Effector CD8-positive, alpha-beta T cell (primary cell): Measurements from ENCODE around the gene LGALS3BP.

ENCODE experiments used
- DNase-seq: peaks from one replicate; lab custom pipeline; 2025; lab: John Stamatoyannopoulos, UW

The LGALS3BP gene

DNA sequence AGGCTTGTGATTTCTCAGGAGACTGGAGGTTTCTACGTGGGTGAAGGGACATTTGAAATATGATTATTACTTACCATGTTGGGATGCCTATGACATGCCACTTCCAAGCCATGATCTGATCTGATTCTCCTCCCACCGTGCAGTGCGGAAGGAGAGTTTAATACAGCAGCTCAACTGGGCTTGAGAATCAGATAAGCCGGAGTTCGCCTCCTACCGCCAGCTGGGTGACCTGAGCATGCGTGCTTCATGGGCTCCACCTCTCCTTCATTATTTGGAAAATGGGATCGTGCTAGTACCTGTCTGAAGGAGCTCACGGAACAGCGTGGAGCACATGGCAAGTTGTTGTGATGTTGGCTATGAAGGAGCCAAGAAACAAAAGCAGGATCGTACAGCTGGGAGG, 42.2 kb downstream of the LGALS3BP start:
- no peak for DNase-seq

- DNase-seq = no peak
These were observed 44.1 kb downstream of the LGALS3BP start for GRCh38 chr17:78935419-78936323.

DNA sequence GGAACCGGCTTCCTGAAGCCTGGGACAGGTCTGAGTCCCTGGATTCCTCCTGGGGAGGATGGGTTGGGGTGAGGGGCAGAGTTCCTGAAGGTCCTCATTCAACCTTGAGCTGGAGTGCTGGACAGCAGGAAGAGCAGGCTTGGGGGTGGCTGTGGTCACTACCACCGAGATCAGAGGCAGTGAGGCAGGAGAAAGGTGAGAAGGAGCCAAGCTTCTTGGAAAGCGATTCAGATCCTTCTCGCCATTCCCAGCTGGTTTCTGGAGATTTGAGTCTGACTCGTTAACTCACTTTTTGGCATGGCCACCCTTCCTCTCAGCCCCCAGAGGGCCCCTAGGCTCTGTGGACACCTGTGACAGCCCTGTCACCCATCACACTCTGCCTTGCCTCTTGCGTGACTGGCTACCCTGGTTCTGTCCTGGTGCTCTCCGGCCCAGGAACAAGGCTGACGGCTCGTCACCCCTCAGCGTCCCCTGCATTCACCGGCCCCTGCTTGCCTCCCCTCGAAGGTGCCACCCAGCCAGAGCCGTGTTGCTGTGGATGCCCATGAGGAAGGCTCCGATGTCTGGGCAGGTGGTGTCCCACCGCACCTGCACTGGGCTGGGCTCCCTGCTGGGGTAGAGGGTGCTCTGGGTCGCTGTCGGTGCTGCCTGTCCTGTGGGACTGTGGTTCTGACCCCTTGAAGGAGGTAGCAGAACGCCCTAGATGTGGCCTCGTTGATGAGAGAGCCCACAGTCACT, 44.9 kb downstream of the LGALS3BP start:
- no peak for DNase-seq

DNA sequence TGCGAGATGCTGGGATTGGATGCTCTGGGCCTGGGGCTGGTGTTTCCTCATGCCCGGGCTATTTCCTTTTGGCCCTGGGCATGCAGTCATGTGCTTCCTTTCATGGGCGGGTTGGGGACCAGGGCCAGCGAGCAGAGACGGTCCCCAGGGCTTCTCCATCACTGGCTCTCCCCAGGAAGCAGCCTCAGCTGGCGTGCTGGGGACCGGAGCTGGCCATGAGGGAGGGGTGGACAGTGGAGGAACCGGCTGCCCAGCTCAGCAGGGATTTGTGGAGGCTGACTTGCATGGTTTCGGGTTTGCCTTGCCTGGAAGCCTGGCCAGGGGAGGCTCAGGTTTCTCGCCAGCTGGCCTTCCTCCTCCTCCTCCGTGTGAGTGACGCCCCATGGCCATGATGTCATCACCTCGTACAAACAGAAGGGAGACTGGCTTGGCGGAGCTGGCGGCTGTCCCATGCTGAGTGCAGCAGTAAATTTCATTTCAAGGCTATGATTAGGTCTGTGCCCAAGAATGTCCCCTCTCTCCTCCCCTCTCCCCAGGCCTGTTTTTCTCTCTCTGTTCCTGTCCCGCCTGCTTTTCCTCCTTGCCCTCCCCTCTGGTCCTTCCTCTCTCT, 45.7 kb downstream of the LGALS3BP start:
- no peak for DNase-seq

- DNase-seq = no peak
These were observed 46.4 kb downstream of the LGALS3BP start for GRCh38 chr17:78933025-78933958.

- DNase-seq = no peak
These were observed 49.6 kb downstream of the LGALS3BP start for GRCh38 chr17:78929908-78930775.

- no peak for DNase-seq
These were observed 53.8 kb downstream of the LGALS3BP start for GRCh38 chr17:78925662-78926555.

DNA sequence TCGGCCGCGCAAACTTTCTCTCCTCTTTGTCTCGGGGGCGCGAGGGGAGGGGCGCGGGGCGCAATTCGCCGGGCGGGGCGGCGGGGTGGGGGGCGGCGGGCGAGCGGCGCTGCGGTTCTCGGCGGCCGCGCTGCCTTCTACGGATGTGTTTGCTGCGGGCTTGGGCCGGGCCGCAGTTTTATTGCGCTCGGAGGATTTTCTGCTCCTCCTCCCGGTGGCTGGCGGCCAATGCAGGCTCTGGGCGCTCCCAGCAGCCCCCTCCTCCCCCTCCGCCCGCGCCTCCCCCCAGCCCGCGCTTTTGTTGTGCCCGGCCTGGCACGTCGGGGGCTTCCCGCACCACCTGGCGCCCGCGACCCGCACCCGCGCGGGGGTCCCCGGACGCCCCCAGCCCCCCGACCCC, 54.5 kb downstream of the LGALS3BP start, which contains the start of gene TIMP2:
TIMP2 (minus strand) TSS at position 154 of the 400 bp plus-strand sequence. CDS start 299 bp downstream, outside the sequence.
- peak; percentile 68 for DNase-seq

DNA sequence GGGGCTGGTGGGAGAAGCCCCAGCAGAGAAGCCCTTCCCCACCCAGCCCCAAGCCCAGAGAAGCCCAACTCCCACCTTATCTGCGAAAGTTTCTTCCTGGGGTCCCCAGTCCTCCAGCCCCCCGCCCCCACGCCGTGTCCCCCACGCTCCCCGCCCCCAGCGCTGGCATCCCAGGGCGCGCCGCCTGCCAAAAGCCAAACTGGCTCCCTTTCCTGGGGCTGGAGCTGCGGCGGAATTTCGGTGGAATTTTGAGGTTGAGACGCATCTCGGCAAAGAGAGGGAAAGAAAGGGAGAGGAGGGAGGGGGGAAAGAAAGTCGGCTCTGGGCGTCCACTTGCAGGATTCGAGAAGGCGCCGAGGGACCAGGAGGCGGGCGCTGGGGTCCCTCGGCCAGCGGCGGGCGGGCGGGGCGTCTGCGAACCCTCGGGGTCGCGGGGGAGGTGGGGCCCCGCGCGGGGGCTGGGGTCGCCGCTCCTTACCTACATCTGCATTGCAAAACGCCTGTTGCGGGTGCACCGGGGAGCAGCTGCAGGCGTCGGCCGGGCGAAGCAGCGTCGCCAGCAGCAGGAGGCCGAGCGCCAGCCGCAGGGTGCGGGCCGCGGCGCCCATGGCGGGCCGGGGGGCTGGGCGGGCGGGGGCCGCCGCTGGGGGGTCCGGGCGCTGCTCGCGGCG, 55.1 kb downstream of the LGALS3BP start:
- DNase-seq = no peak

DNA sequence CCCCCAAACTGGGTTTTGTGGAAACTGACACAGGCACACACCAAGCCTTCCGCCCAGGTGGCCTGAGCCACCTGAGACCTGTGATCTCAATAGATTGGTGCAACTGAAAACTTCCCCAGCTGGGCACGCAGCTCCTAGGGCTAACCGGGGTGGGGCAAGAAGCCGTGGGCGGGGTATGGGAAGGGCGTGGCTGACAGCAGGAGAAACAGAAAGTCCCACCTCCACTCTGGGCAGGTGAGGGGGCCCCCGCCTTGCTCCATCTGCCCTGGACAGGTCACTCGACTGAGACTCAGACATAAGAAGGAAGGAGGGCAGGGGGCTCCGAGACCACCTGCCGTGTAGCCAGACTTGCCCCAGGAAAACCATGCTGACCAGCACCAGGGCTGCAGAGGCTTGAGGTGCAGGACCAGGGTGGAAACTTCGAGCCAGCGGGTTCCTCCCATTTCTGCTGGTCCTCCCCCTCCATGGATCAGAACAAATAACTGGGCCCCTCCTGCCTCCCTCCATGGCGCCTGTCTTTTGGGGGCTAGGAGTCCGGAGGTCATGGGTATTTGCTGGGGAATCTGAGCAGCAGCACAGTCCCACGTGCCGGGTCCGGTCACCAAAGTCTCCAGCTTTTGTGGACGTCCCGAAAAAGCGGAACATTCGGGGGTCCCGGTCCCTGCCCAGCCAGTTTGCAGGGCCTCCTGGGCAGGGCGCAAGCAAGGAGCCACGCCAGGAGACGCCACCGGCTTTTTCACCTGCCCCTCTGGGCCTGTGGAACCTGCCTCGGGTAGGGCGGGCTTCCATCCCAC, 55.9 kb downstream of the LGALS3BP start:
- DNase-seq = peak; percentile 40

DNA sequence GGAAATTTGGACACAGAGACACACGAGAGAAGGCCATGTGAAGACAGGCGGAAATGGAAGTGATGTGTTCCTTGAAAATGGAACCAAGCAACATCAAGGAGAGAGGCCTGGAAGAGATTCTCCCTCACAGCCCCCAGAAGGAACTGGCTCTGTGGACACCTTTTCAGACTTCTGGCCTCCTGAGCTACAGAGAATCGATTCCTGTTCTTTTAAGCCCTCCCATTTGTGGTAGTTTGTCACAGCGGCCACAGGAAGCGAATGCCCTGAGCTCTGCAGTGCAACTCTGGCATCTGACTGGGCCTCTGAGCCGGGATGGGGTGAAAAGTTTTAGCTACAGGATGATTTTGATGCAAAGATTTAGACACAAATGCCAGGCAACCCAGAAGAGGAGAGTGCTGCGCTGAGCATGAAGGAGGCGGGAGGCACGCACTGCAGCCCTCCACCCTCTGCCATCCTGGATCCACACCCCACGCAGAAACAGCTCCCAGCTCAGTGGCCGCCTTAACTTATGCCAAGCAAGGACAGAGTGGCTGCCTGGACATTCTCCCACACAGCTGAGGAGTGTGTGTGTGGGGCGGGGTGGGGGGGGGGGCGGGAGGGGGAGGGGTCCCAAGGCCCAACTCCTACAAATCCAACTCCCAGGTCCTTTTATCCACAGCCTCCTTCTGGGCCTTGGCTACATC, 56.8 kb downstream of the LGALS3BP start:
- DNase-seq = no peak

GRCh38 chr17:78921437-78921971, 58.2 kb downstream of the LGALS3BP start:
- DNase-seq = no peak
